Natural killer cell (primary cell): ENCODE measurements around the gene OR8J1. TPM values are rescaled to one million over a fixed set of nuclear protein-coding genes. Genes with fewer than 3 reads are reported as not detected.

Experiments used
- ATAC-seq, 3 donors: fragments of 150-1000 bp in 2 of 3; fragments of 200-7000 bp in 1 of 3; cut with Tn5 transposase; 1 replicate in 1 of 3; 2 replicates in 2 of 3; pipeline ENCODE4 v1.10.0; 2021; ENCODE audit warnings: mild to moderate bottlenecking in 2 of 3, moderate library complexity in 2 of 3
- DNase-seq, 2 donors: peaks; one replicate each; pipeline versions ENCODE4 v3.0.0 to v3.0.0-alpha.2; 2013 to 2021; ENCODE audit warnings: mixed read lengths in 1 of 2
- H3K27ac ChIP-seq: one replicate; pipeline ENCODE4 v1.5.1; 2013; ENCODE audit warnings: mild to moderate bottlenecking, low read length
- H3K27me3 ChIP-seq: one replicate; pipeline ENCODE4 v1.6.1; 2013; ENCODE audit warnings: low read length; ENCODE audit not compliant: control insufficient read depth, insufficient read depth
- H3K36me3 ChIP-seq: one replicate; pipeline ENCODE4 v1.6.1; 2013; ENCODE audit warnings: low read length; ENCODE audit not compliant: control insufficient read depth, insufficient read depth
- H3K4me1 ChIP-seq: one replicate; pipeline ENCODE4 v1.6.1; 2013; ENCODE audit warnings: low read length; ENCODE audit not compliant: control insufficient read depth, insufficient read depth
- H3K4me3 ChIP-seq: one replicate; pipeline ENCODE4 v1.5.1; 2013; ENCODE audit warnings: low read length
- H3K9me3 ChIP-seq: one replicate; pipeline ENCODE4 v1.6.1; 2013; ENCODE audit warnings: low read length; ENCODE audit not compliant: control insufficient read depth, insufficient read depth
- H3K27ac Mint-ChIP-seq, 2 donors: one replicate each; pipeline ENCODE4 v1.8.0; 2022; ENCODE audit warnings: mild to moderate bottlenecking in 2 of 2, mixed read lengths in 2 of 2, moderate library complexity in 1 of 2
- H3K27me3 Mint-ChIP-seq, 2 donors: one replicate each; pipeline ENCODE4 v1.8.0; 2022; ENCODE audit warnings: low read depth in 2 of 2, mixed read lengths in 2 of 2
- H3K36me3 Mint-ChIP-seq: one replicate; pipeline ENCODE4 v1.8.0; 2022; ENCODE audit warnings: mixed read lengths
- H3K4me1 Mint-ChIP-seq, 2 donors: one replicate each; pipeline ENCODE4 v1.8.0; 2022; ENCODE audit warnings: mixed read lengths in 2 of 2
- H3K4me3 Mint-ChIP-seq: one replicate; pipeline ENCODE4 v1.8.0; 2022; ENCODE audit warnings: mild to moderate bottlenecking, moderate library complexity, mixed read lengths
- H3K9me3 Mint-ChIP-seq, 2 donors: one replicate each; pipeline ENCODE4 v1.8.0; 2022; ENCODE audit warnings: mixed read lengths in 2 of 2
- WGBS: methylation state at CpG from one replicate; pipeline ENCODE4 v1.1.7; 2013; ENCODE audit warnings: missing lambda C conversion rate; ENCODE audit not compliant: insufficient coverage; 5-methylcytosine and 5-hydroxymethylcytosine counted together
- intact Hi-C: fragments of 100-400 bp; cut with micrococcal nuclease; formaldehyde crosslinking; loops from one replicate; pipeline ENCODE4 v1.14.2; 2022
- total RNA-seq, 4 donors: library from RNA; stranded (reverse); fragments of 120-200 nt in 1 of 4; gene quantifications; one replicate each; pipeline versions ENCODE4 v1.2.3 to v1.2.4, GENCODE V29; 2013 to 2022
- TF ChIP-seq, protein P1 (sequence below): fragments of 200-600 bp; IDR thresholded peaks from one replicate; pipeline ENCODE4 v1.8.0; 2022; ENCODE audit warnings: antibody characterized with exemption

Gene OR8J1
- total RNA-seq, 3 donors from 2014 or later (not counting 1 experiment from before 2014, with no cell fraction given) = not detected

DNA sequence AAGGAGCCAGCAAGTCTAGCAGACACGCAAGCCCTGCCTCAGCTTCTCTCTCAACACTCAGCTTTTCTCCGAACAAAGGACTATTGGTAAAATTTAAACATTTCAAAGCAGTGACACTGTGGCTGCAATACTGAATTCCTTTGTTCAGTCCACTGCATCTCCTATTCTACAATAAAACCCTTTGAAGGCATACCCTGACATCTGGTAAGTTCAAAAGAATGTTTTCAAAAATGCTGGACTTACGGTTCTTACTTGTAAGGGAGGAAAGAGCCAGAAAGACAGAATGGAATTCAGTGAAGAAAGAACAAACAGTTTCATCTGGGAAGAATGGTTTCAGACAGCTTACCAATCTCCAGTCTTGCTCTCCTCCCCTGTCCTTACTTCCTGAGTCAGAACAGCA lies 20.9 kb upstream of the OR8J1 start:
- peaks cover 2 to 5% of the 10 kb centered on the region in 2 donors for H3K9me3 Mint-ChIP-seq
- H3K4me1 Mint-ChIP-seq = no peaks in the 10 kb centered on the region
- H3K27ac Mint-ChIP-seq = no peak overlapping the region
- no peaks in the 10 kb centered on the region for H3K27me3 ChIP-seq
- H3K4me3 ChIP-seq = no peak overlapping the region
- TF ChIP-seq, protein P1, sequence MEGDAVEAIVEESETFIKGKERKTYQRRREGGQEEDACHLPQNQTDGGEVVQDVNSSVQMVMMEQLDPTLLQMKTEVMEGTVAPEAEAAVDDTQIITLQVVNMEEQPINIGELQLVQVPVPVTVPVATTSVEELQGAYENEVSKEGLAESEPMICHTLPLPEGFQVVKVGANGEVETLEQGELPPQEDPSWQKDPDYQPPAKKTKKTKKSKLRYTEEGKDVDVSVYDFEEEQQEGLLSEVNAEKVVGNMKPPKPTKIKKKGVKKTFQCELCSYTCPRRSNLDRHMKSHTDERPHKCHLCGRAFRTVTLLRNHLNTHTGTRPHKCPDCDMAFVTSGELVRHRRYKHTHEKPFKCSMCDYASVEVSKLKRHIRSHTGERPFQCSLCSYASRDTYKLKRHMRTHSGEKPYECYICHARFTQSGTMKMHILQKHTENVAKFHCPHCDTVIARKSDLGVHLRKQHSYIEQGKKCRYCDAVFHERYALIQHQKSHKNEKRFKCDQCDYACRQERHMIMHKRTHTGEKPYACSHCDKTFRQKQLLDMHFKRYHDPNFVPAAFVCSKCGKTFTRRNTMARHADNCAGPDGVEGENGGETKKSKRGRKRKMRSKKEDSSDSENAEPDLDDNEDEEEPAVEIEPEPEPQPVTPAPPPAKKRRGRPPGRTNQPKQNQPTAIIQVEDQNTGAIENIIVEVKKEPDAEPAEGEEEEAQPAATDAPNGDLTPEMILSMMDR = no peak
- intact Hi-C loops = no loop called here
- peaks cover 5% of the 10 kb centered on the region for H3K36me3 Mint-ChIP-seq
- H3K9me3 ChIP-seq = peaks cover 25% of the 10 kb centered on the region
- H3K27ac ChIP-seq = no peak overlapping the region
- H3K36me3 ChIP-seq = no peaks in the 10 kb centered on the region
- DNase-seq = no peak
- H3K27me3 Mint-ChIP-seq = no peaks in the 10 kb centered on the region
- ATAC-seq = no peak
- 64% methylated on average over 3 of the region's 3 CpGs for WGBS
- no peak overlapping the region for H3K4me3 Mint-ChIP-seq
- no peaks in the 10 kb centered on the region for H3K4me1 ChIP-seq

DNA sequence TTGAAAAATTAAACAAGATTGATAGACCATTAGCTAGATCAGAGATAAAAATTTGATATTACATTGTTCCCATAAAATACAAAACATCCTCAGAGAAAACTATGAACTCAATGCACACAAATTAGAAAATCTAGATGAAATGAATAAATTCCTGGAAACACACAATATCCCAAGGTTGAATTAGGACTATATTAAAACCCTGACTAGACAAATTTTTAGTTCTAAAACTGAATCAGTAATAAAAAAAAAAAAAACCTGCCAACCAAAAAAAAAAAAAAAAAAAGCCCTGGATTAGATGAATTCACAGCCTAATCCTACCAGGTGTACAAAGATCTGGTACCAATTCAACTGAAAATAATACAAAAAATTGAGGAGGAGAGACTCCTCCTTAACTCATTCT lies 13.8 kb upstream of the OR8J1 start:
- Mint-ChIP-seq H3K4me1 (no peaks in the 10 kb centered on the region), H3K36me3 (peaks cover 24% of the 10 kb centered on the region), H3K27ac (no peak overlapping the region), H3K9me3 (peaks cover 13 to 16% of the 10 kb centered on the region in 2 donors), H3K4me3 (no peak overlapping the region), H3K27me3 (no peaks in the 10 kb centered on the region)
- no peak overlapping the region for H3K27ac ChIP-seq
- TF ChIP-seq, protein P1 = no peak
- H3K9me3 ChIP-seq = peaks cover 10% of the 10 kb centered on the region
- intact Hi-C loops = no loop called here
- no peaks in the 10 kb centered on the region for H3K36me3 ChIP-seq
- H3K4me3 ChIP-seq = no peak overlapping the region
- DNase-seq (no peak), ATAC-seq (no peak)
- no peaks in the 10 kb centered on the region for H3K4me1 ChIP-seq
- H3K27me3 ChIP-seq = no peaks in the 10 kb centered on the region

DNA sequence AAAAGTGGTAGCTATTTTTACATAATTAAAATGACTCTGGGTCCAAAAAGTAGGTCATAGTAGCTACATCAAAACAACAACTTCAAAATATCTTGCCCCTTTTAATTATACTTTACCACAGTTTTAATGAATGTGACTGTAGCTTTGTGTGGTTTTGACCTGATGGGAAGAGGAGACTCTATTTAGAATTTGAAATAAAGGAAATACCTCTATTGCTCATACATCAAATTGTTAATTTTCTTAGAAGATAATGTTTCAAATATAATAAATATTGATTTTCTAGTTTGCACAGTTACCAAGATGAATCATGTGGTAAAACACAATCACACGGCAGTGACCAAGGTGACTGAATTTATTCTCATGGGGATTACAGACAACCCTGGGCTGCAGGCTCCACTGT lies 8.4 kb upstream of the OR8J1 start, which contains the start of gene OR8K1:
Gene OR8K1, plus strand, starts transcription at position 301 of the 400 bp plus-strand sequence. Its CDS starts 0 bp downstream, at position 301.
- Histone ChIP-seq H3K27me3 (no peaks in the 10 kb centered on the region), H3K9me3 (peaks cover 4% of the 10 kb centered on the region), H3K4me3 (no peak within 1 kb of the TSS), H3K36me3 (no peaks in the 10 kb centered on the region), H3K4me1 (no peaks in the 10 kb centered on the region), H3K27ac (no peak within 1 kb of the TSS)
- Mint-ChIP-seq H3K4me1 (no peaks in the 10 kb centered on the region), H3K27me3 (no peaks in the 10 kb centered on the region), H3K9me3 (peaks cover 14 to 15% of the 10 kb centered on the region in 2 donors), H3K4me3 (no peak within 1 kb of the TSS), H3K36me3 (peaks cover 8% of the 10 kb centered on the region), H3K27ac (no peak within 1 kb of the TSS)
- intact Hi-C loops = no loop called here
- 95% methylated on average over 1 of the region's 1 CpG for WGBS
- no peak for ATAC-seq
- TF ChIP-seq, protein P1 = no peak
- no peak for DNase-seq

DNA sequence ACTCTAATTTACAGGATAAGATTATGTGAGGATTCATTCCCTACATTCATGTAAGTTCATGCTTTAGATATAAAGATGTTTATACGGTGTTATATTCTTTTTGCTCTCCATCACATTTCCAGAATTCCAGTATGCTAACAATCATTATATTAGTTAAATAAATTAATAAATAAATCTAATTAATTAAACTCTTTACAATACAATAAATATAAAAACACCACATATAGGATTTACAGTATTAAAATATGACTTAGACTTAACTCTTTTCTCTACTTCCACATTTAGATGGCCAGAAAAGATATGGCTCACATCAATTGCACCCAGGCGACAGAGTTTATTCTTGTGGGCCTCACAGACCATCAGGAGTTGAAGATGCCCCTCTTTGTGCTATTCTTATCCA lies 21.2 kb downstream of the OR8J1 start, which contains the start of gene OR8U1:
Gene OR8U1, plus strand, starts transcription at position 301 of the 400 bp plus-strand sequence. Its CDS starts 0 bp downstream, at position 301.
- WGBS = 68% methylated on average over 1 of the region's 2 CpGs
- Mint-ChIP-seq H3K9me3 (peaks cover 18 to 23% of the 10 kb centered on the region in 2 donors), H3K4me3 (no peak within 1 kb of the TSS), H3K27ac (no peak within 1 kb of the TSS), H3K4me1 (no peaks in the 10 kb centered on the region), H3K27me3 (no peaks in the 10 kb centered on the region), H3K36me3 (peaks cover 6% of the 10 kb centered on the region)
- H3K4me1 ChIP-seq = no peaks in the 10 kb centered on the region
- H3K9me3 ChIP-seq = no peaks in the 10 kb centered on the region
- ATAC-seq = no peak
- H3K36me3 ChIP-seq = no peaks in the 10 kb centered on the region
- intact Hi-C loops = no loop called here
- TF ChIP-seq, protein P1 = no peak
- H3K27ac ChIP-seq = no peak within 1 kb of the TSS
- no peak for DNase-seq
- H3K27me3 ChIP-seq = no peaks in the 10 kb centered on the region
- H3K4me3 ChIP-seq = no peak within 1 kb of the TSS
